Adrenal gland (tissue), 12 donors: ENCODE data around the gene MAST4. TPM values are rescaled to one million over a fixed set of nuclear protein-coding genes. Genes with fewer than 3 reads are reported as not detected.

Source experiments
- DNase-seq, 7 donors: peaks; one replicate each; pipeline ENCODE4 v3.0.0-alpha.2; 2019 to 2020
- H3K27ac ChIP-seq, 5 donors: fragments of 200-600 bp; sonication (generic) in 4 of 5; 1 replicate in 3 of 5; 2 replicates in 2 of 5; pipeline versions ENCODE4 v1.5.1 to v1.8.0; 2016 to 2020; ENCODE audit warnings: mild to moderate bottlenecking in 1 of 5
- H3K27me3 ChIP-seq: fragments of 200-600 bp; 2 replicates; pipeline ENCODE4 v1.8.0; 2021
- H3K36me3 ChIP-seq, 2 donors: fragments of 200-600 bp; replicated peaks in 1 of 2; 1 replicate in 1 of 2; 2 replicates in 1 of 2; pipeline versions ENCODE4 v1.5.1 to v1.8.0; 2018 to 2022
- H3K4me1 ChIP-seq, 2 donors: fragments of 200-600 bp; replicated peaks in 1 of 2; 1 replicate in 1 of 2; 2 replicates in 1 of 2; pipeline versions ENCODE4 v1.5.1 to v1.8.0; 2018 to 2021
- H3K4me3 ChIP-seq, 4 donors: fragments of 200-600 bp; sonication (generic) in 3 of 4; one replicate each; pipeline ENCODE4 v1.5.1; 2016 to 2018
- H3K9me3 ChIP-seq, 3 donors: fragments of 200-600 bp; sonication (generic) in 1 of 3; replicated peaks in 1 of 3; 1 replicate in 2 of 3; 2 replicates in 1 of 3; pipeline versions ENCODE4 v1.5.1 to v1.8.0; 2016 to 2021
- POLR2A ChIP-seq, 2 donors: fragments of 450-650 bp; IDR thresholded peaks; one replicate each; pipeline ENCODE4 v1.6.1; 2017; ENCODE audit warnings: antibody characterized with exemption in 2 of 2, mild to moderate bottlenecking in 2 of 2, moderate library complexity in 1 of 2
- WGBS, 4 donors: extraction: QIAGEN DNeasy Blood & Tissue Kit in 2 of 4; methylation state at CpG; one replicate each; pipeline versions ENCODE4 v1.1.5 to v1.1.7; 2013 to 2017; 5-methylcytosine and 5-hydroxymethylcytosine counted together
- intact Hi-C, 2 donors: fragments of 100-400 bp; cut with DNase I; formaldehyde crosslinking; loops; one replicate each; pipeline versions ENCODE4 v1.14.1 to v1.15.0; 2022 to 2023
- polyA plus RNA-seq, 3 donors: library from polyadenylated mRNA; stranded (reverse); fragments of 200-250 nt in 2 of 3; fragments of 350-450 nt in 1 of 3; fragmentation: Illumina TruSeq in 1 of 3; extraction: RNeasy Lipid Tissue Mini Kit (QIAGEN cat#74804) in 1 of 3; gene quantifications; one replicate each; pipeline ENCODE4 v1.2.3, GENCODE V29; 2013 to 2014
- total RNA-seq, 9 donors: library from RNA; depleted of rRNA in 4 of 9; stranded (reverse); fragments of >200 nt in 4 of 9; fragments of 120-200 nt in 1 of 9; fragmentation: NEBNext Ultra II Directional in 1 of 9; extraction: Animal tissue kit (Norgen Biotek cat#: 25700) in 1 of 9; gene quantifications; one replicate each; pipeline versions ENCODE4 v1.1.0 to v1.2.4, GENCODE V29; 2013 to 2023
- TF ChIP-seq, protein P1 (sequence below), 6 experiments: fragments of 450-650 bp in 4 of 6; fragments of 200-600 bp in 2 of 6; sonication (generic) in 1 of 6; IDR thresholded peaks; 1 replicate in 5 of 6; 2 replicates in 1 of 6; pipeline versions ENCODE4 v1.5.1 to v1.8.0; 2016 to 2021; ENCODE audit warnings: antibody characterized with exemption in 6 of 6, mild to moderate bottlenecking in 2 of 6, moderate library complexity in 1 of 6
- donor health status: healthy with polysubstance abuse.
- donor health status: Bipolar disorder and iron deficiency.
- donor health status: DM: yes; HTN: yes; CAD: no.
- donor health status: DM: no; HTN: no; CAD: no.
- donor health status: DM: no; HTN: no; CAD: no.
- donor health status: DM: yes; HTN: yes; CAD: no.

Gene MAST4
- total and polyA plus RNA-seq, 12 donors, result 12.3 to 95.0 (median 42.8) TPM

- no peaks in the 10 kb centered on the region for H3K36me3 ChIP-seq
- no peak overlapping the region for H3K27ac ChIP-seq
- TF ChIP-seq, protein P1, sequence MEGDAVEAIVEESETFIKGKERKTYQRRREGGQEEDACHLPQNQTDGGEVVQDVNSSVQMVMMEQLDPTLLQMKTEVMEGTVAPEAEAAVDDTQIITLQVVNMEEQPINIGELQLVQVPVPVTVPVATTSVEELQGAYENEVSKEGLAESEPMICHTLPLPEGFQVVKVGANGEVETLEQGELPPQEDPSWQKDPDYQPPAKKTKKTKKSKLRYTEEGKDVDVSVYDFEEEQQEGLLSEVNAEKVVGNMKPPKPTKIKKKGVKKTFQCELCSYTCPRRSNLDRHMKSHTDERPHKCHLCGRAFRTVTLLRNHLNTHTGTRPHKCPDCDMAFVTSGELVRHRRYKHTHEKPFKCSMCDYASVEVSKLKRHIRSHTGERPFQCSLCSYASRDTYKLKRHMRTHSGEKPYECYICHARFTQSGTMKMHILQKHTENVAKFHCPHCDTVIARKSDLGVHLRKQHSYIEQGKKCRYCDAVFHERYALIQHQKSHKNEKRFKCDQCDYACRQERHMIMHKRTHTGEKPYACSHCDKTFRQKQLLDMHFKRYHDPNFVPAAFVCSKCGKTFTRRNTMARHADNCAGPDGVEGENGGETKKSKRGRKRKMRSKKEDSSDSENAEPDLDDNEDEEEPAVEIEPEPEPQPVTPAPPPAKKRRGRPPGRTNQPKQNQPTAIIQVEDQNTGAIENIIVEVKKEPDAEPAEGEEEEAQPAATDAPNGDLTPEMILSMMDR (IDR thresholded peaks at IDR 0.05), result no peak
- TF ChIP-seq POLR2A (IDR thresholded peaks at IDR 0.05), result no peak
- WGBS, 4 donors, result 90 to 93% (median 92%) methylated on average over 6 of the region's 6 CpGs
- no peaks in the 10 kb centered on the region for H3K27me3 ChIP-seq
- intact Hi-C loops, result no loop called here
- DNase-seq, result no peak
- H3K9me3 ChIP-seq, result no peaks in the 10 kb centered on the region
- no peak overlapping the region for H3K4me3 ChIP-seq
- peaks cover 0 to 7% of the 10 kb centered on the region in 2 donors for H3K4me1 ChIP-seq
These were observed 378.1 kb downstream of the MAST4 start for GRCh38 chr5:66974256-66974655.

DNA sequence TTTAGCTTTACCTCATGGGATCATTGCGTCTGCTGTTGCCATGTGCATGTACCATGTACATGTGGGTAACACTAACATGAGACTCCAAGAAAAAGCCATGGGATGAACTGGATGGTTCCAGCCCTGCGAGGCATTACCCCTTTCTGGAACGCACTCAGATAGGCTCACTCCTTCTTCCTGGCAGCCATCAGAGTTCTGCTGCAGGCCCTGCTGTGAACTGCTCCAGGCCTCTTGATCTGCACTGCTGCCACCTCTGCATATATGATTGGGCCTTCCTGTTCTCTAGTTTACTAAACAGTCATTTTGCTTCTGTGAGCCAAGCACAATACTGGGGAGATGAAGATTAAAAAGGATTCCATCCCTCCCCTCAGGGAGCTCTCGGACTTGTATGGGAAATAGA, 379.9 kb downstream of the MAST4 start:
- Histone ChIP-seq H3K4me3 (no peak overlapping the region), H3K36me3 (no peaks in the 10 kb centered on the region), H3K4me1 (peaks cover 0 to 7% of the 10 kb centered on the region in 2 donors), H3K27ac (no peak overlapping the region), H3K9me3 (no peaks in the 10 kb centered on the region), H3K27me3 (no peaks in the 10 kb centered on the region)
- no peak for DNase-seq
- no peak for TF ChIP-seq POLR2A (IDR thresholded peaks at IDR 0.05)
- TF ChIP-seq, protein P1 (IDR thresholded peaks at IDR 0.05), result no peak
- 94 to 98% (median 97%) methylated on average over 3 to 4 of the region's 4 CpGs for WGBS, 4 donors
- intact Hi-C loops, result no loop called here

GRCh38 chr5:66979738-66980137, 383.5 kb downstream of the MAST4 start:
- 67 to 92% (median 73%) methylated on average over 3 of the region's 3 CpGs for WGBS, 4 donors
- no peaks in the 10 kb centered on the region for H3K27me3 ChIP-seq
- intact Hi-C loops, result no loop called here
- no peak for DNase-seq
- H3K36me3 ChIP-seq, result no peaks in the 10 kb centered on the region
- no peak overlapping the region for H3K4me3 ChIP-seq
- H3K9me3 ChIP-seq, result no peaks in the 10 kb centered on the region
- H3K4me1 ChIP-seq, result peaks cover 0 to 7% of the 10 kb centered on the region in 2 donors
- H3K27ac ChIP-seq, result no peak overlapping the region
- TF ChIP-seq POLR2A (IDR thresholded peaks at IDR 0.05), result no peak
- TF ChIP-seq, protein P1 (IDR thresholded peaks at IDR 0.05), result no peak

DNA sequence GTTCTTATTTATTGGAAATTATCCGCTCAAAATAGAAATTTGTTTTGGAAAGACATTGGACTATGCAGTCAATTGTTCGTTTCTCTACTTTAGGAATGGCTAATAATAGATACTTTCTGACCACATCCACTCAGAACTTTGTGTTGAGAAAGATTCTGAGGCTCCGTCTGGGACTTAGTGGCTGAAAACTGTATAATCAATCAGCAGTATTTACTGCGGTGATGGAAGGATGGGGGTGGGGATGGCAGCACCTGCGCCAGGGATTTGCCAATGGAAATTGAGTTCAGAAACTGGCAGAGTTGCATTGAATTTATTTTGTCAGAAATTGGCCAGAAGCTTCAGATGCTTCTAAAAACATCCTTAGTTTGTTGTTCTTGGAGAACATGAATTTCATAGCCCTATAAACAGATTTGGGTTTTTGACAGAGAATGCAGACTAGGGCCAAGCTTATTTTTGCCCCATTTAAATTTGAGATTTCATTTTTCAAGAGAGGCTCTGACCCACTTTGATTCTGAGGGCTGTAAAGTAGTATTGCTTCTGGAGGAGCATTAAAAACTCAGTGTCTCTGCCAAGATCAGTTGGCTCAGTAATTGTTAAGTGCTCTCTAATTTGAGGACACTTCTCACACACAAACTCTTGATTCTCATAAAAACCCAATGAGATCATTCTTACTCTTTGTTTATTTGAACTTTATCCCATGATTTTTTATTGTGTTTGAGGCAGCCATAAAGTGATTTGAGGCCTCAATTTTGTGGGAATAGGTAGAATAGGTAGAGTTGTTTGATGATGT, 385.3 kb downstream of the MAST4 start:
- Histone ChIP-seq H3K9me3 (no peaks in the 10 kb centered on the region), H3K4me1 (peaks cover 0 to 7% of the 10 kb centered on the region in 2 donors), H3K36me3 (no peaks in the 10 kb centered on the region), H3K4me3 (no peak overlapping the region), H3K27me3 (no peaks in the 10 kb centered on the region), H3K27ac (no peak overlapping the region)
- TF ChIP-seq POLR2A (IDR thresholded peaks at IDR 0.05), result no peak
- TF ChIP-seq, protein P1 (IDR thresholded peaks at IDR 0.05), result no peak
- no peak for DNase-seq
- 60 to 81% (median 68%) methylated on average over 5 of the region's 5 CpGs for WGBS, 4 donors
- intact Hi-C loops, result no loop called here
